SW 1271 (cell line): ENCODE measurements around the gene CDK12.

Experiments
- DNase-seq, 2 experiments: peaks; one replicate each; lab custom pipeline; 2025; lab: John Stamatoyannopoulos, UW

Gene CDK12

GRCh38 chr17:39582658-39583057, 121.4 kb downstream of the CDK12 start:
- no peak for DNase-seq
